CD4-positive, alpha-beta T cell treated with Interferon alpha-2 for 1 hour (primary cell): ENCODE measurements around the gene SLC34A1.
A peak's percentile ranks its signal among the peaks of the same experiment; 100 is the strongest.
"Not testable (repeated sequence)": the region's sequence is repeated elsewhere in the genome, so short reads cannot be mapped to it uniquely, and the experiment has no call there.

Experiments used
- DNase-seq, 2 donors: peaks; one replicate each; pipeline ENCODE4 v3.0.0-alpha.2; 2020 to 2022

SLC34A1 gene

DNA sequence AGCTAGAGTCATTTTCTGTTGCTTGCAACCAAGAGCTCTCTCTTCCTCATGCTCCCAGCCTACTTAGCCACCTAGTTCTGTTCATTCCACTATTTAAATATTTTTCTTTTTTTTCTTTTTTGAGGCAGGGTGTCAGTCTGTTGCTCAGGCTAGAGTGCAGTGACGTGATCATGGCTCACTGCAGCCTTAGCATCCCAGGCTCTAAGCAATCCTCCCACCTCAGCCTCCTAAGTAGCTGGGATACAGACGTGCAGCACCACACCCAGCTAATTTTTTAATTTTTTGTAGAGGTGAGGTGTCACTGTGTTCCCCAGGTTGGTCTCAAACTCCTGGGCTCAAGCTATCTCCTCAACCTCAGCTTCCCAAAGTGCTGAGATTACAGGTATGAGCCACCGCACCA lies 30.2 kb downstream of the SLC34A1 start:
- no peak for DNase-seq

DNA sequence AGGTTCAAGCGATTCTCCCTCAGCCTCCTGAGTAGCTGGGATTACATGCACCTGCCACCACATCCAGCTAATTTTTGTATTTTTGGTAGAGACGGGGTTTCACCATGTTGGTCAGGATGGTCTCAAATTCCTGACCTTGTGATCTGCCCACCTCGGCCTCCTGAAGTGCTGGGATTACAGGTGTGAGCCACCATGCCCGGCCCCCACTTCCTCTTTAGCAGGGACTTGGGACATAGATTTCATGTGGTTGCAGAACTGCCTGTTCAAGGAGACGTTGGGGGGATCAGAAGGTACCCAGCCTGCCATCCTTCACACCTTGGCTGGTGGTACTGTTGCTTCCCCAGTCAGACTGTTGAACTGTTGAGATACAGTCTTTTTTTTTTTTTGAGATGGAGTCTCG lies 32.8 kb downstream of the SLC34A1 start:
- not testable (repeated sequence) for DNase-seq

- DNase-seq: no peak
Measured at GRCh38 chr5:177419046-177419445, 34.8 kb downstream of the SLC34A1 start.

GRCh38 chr5:177420472-177420871 lies 36.2 kb downstream of the SLC34A1 start:
- DNase-seq: not testable (repeated sequence)

GRCh38 chr5:177421062-177421798 lies 37.0 kb downstream of the SLC34A1 start:
- DNase-seq: no peak

GRCh38 chr5:177423671-177424070 lies 39.4 kb downstream of the SLC34A1 start:
- no peak for DNase-seq

- DNase-seq: no peak
Measured at GRCh38 chr5:177425196-177425800, 41.1 kb downstream of the SLC34A1 start.

GRCh38 chr5:177425801-177426565 lies 41.7 kb downstream of the SLC34A1 start:
- peak; percentile 100 for DNase-seq

GRCh38 chr5:177426566-177427210 lies 42.5 kb downstream of the SLC34A1 start, which contains the start of gene GRK6:
Gene GRK6, plus strand, starts transcription at chr5:177426676. Its CDS starts 170 bp downstream, at chr5:177426846.
- peak; percentile 68 to 80 for DNase-seq

- DNase-seq: no peak
Measured at GRCh38 chr5:177427211-177427822, 43.1 kb downstream of the SLC34A1 start.

DNA sequence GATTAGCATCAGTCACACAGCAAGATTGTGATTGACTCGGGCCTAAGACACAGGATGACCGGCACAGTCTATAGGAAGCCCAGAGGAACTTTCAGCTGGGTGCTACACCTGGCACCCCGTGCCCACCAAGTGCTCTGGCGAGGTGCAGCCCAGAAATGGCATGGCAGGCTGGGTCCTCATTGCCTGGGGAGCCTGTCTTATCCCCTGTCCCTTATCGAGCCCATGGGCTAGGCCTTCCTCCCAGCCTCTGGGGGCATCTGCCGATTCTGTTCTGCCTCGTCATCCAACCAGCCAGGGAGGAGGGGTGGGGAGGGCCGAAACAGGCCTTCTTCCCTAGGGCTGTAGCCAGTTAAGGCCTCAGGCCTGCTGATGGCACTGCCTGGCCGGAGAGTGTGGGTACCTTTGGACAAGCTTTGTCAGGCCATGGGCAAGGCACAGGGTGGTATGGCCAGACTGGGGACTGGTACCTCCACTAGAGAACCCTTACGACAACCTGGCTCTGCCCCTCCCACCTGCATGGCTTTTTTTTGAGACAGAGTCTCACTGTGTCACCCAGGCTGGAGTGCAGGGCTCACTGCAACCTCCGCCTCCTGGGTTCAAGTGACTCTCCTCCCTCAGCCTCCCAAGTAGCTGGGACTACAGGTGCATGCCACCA lies 43.8 kb downstream of the SLC34A1 start:
- DNase-seq: no peak

DNA sequence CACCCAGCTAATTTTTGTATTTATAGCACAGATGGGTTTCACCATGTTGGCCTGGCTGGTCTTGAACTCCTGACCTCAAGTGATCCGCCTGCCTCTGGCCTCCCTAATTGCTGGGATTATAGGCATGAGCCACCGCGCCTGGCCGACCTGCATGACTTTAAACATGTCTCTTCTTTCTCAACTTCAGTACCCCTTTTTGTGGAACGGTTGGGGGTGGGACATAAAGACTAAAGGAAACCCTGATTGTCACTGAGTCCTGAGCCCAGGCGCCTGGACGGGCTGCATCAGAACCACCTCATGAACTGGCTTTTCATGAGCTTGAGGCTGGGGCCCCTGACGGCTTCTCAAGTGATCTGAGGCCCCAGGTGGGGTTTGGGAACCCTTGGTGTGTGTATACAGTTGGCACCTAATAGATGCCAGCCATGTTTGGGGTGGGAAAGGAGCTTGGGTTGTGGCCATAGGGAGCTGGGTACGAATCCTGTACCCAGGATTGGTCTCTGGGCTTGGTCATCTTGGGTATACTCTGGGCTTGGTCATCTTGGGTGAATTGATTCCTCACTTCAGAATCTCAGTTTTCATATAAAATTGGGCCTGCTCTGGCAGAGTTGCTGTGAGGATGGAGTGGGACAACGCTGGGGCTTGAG lies 44.5 kb downstream of the SLC34A1 start:
- no peak for DNase-seq

DNA sequence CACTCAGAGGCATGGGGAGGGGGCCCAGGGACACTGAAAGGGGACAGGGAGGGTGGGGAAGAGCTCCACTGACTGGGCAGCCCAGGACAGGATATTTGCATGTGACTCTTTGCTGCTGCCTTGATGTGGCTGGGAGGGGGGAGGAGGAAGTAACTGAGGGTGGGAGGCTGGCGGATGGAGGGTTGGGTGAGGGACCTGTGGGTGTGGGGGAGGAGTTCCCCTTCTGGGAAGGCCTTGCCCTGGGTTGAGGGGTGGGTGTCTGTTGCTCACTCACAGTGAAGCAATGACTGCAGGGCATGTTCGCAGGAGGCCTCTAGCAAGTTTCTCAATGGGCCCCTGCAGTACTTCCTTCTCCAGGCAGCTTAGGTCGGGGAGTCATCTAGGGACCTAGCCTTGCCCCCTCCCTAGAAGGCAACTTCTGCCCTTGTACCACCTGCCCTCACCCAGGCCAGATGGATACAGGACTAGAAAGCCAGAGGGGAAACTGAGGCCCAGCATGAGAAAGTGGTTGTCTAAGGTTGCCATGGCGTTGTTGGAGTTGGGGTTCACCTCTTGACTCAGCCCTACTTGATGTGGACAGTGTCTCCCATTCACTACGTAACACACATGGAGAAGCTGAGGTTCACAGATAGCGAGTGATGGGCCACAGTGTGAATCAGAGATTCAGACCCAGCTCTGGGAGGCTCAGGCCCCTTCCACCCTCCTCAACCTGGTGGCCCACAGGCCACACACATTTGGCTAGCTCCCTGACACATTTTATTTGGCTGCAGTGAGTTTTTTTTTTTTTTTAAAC lies 45.2 kb downstream of the SLC34A1 start:
- DNase-seq: peak; percentile 89 to 90

- no peak for DNase-seq
Measured at GRCh38 chr5:177430140-177430951, 46.1 kb downstream of the SLC34A1 start.

- no peak for DNase-seq
Measured at GRCh38 chr5:177430972-177431316, 46.7 kb downstream of the SLC34A1 start.

- DNase-seq: peak; percentile 81 to 84
Measured at GRCh38 chr5:177431317-177432142, 47.3 kb downstream of the SLC34A1 start.

GRCh38 chr5:177432143-177432838 lies 48.1 kb downstream of the SLC34A1 start:
- DNase-seq: no peak
